Measurements from ENCODE around the gene SEC23B.

- TF ChIP-seq POLR2AphosphoS5 (IDR thresholded peaks at IDR 0.05) (no peak), POLR2A (IDR thresholded peaks at IDR 0.05) (no peak), CTCF (IDR thresholded peaks at IDR 0.05) (no peak), EP300 (IDR thresholded peaks at IDR 0.05) (no peak)
Observed at GRCh38 chr20:18578581-18578980, 70.8 kb downstream of the SEC23B start.

Data from upper lobe of left lung (tissue), 4 donors.